Esophagus squamous epithelium (tissue), 4 donors: ENCODE measurements around the gene ZSCAN5A.

Source experiments
- POLR2A ChIP-seq, 4 donors: fragments of 450-650 bp; IDR thresholded peaks; one replicate each; pipeline ENCODE4 v1.6.1; 2017; ENCODE audit warnings: antibody characterized with exemption in 4 of 4, mild to moderate bottlenecking in 4 of 4, moderate library complexity in 3 of 4
- TF ChIP-seq, protein P1 (sequence below), 6 experiments: fragments of 450-650 bp in 4 of 6; fragments of 200-600 bp in 2 of 6; sonication (generic) in 2 of 6; IDR thresholded peaks; one replicate each; pipeline ENCODE4 v1.5.1; 2016 to 2019; ENCODE audit warnings: antibody characterized with exemption in 6 of 6, mild to moderate bottlenecking in 4 of 6, moderate library complexity in 4 of 6

DNA sequence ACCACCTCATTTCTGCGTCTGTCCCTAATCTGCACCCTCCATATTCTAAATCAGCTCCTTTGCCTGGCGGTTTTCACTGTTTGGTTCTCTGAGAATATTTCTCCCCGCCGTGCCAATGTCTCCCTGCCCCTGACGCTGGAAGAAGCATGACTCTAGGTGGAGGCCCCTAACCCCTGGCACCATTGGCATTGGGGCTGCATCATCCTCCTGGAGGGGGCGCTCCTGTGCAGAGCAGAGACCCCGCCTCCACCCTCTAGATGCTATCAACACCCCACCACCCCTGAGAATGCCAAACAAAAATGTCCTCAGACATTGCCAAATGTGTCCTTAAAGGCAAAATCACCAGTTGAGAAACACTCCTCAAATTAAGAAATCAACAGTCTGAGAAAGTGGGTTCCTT, 123.5 kb downstream of the ZSCAN5A start:
- TF ChIP-seq, protein P1, sequence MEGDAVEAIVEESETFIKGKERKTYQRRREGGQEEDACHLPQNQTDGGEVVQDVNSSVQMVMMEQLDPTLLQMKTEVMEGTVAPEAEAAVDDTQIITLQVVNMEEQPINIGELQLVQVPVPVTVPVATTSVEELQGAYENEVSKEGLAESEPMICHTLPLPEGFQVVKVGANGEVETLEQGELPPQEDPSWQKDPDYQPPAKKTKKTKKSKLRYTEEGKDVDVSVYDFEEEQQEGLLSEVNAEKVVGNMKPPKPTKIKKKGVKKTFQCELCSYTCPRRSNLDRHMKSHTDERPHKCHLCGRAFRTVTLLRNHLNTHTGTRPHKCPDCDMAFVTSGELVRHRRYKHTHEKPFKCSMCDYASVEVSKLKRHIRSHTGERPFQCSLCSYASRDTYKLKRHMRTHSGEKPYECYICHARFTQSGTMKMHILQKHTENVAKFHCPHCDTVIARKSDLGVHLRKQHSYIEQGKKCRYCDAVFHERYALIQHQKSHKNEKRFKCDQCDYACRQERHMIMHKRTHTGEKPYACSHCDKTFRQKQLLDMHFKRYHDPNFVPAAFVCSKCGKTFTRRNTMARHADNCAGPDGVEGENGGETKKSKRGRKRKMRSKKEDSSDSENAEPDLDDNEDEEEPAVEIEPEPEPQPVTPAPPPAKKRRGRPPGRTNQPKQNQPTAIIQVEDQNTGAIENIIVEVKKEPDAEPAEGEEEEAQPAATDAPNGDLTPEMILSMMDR (IDR thresholded peaks at IDR 0.05), result no peak
- no peak for TF ChIP-seq POLR2A (IDR thresholded peaks at IDR 0.05)
